Stimulated activated CD8-positive, alpha-beta memory T cell treated with anti-CD3 and anti-CD28 coated beads, Interleukin-7, amount 100 ng/mL, for 48 hours (primary cell): Measurements from ENCODE around the gene RNU5D-1.

Source experiments
- DNase-seq, 2 donors: peaks; one replicate each; pipeline ENCODE4 v3.0.0-alpha.2; 2020; ENCODE audit warnings: low read depth in 1 of 2; ENCODE audit errors: extremely low read depth in 1 of 2

Gene RNU5D-1

GRCh38 chr1:44733784-44734183, 2.8 kb upstream of the RNU5D-1 start:
- no peak for DNase-seq

DNA sequence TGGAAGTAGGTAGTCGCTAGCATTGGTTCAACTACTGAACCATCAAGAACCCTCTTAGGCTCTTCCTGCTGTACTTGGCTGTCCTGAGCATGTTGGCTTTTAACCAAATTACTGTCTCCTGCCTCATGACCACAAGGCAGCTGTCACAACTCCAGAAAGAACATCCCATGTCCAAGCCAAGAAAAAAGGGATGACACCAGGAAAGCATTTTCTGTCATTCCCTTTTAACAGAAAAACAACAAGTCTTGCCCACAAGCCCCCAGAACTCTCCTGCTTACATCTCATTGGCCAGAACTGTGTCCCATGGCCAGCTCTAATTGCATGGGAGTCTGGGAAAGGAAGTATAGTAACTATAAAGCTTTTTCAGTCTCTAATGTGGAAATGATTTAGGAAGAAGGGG, 2.4 kb upstream of the RNU5D-1 start:
- no peak for DNase-seq

GRCh38 chr1:44724955-44725698, 5.8 kb downstream of the RNU5D-1 start:
- no peak for DNase-seq

DNA sequence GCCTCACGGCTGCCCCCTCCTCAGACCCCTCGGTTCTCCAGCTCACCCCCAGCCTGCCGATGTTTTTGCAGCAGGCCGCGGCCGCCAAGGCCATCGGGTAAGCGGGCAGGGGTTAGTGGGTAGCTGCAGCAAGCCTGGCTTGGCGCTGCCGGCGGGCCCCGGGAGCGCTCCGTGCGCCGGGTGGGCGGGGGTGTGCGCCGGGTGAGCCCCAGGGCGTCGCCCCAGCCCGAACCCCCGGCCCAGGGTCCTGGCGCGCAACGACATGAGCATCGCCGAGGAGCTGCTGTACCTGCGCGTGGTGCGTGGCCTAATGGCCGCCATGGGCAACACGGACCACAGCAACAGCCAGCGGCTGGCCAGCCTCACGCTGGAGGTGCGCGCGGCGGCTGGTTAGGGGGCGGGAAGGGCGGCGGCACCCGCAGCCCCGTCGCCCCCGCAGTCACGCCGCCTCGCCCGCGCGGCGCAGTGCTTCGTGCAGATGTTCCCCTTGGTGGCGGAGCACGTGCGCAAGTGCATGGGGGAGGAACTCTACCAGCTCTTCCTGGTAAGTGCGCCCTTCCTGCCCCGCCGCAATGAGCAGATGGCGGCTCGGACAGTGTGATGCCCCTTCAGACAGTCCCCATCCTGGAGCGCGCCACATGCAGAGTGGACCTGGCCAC, 6.5 kb downstream of the RNU5D-1 start:
- no peak for DNase-seq

DNA sequence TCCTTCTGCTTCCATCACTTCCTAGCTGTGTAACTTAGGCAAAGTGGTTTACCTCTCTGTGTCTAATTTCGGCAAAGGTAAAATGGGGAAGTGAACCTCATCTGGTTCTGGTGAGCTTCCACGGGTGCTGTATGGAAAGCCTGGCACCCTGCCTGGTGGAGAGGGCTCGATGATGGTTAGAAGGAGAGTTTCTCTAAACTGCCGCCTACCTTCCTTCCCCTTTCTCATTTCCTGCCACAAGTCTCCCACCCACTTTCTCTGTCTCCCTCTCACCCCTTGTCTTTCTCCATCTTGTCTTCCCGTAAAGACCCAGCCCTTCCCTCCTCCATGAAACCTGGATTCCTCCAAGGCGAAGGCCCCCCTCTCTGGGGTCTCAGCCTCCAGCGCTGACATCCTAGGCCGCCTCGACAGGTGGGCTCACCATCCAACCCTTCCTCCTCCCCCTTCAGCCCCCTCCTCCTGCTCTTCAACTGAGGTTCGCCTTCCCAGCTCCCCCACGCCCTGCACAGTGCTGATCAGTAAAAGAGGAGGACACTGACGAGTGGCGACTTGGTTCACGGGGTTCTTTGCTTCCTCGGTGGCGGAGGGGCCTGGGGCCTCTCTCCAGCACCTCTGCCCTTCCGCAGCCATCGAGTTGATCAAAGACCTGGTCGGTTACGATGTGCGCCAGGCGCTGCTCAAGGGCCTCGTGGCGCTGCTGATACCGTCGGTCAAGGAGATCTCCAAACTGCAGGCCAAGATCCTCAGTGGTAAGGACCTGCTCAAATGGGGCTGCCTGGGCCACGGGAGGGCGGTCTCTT, 7.3 kb downstream of the RNU5D-1 start:
- DNase-seq, result no peak

DNA sequence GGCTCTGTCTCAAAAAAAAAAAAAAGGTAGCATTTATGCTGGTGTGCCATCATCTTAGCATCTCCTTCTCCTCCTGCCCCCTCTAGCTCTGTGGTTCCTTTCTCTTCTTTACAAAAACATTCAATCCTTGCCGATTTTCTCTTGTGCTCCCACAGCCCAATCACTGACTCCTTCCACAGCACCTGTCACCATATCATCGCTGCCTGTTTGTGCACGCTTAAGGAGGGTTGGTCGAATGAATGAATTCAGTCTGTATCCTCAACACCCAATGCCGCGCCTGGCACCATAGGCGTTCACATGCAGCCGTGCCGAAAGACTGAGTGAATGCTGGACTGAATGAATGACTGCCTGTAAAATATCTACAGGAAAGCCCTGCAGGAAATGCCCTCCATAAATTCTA, 7.9 kb downstream of the RNU5D-1 start:
- no peak for DNase-seq

GRCh38 chr1:44721485-44722361, 9.2 kb downstream of the RNU5D-1 start:
- DNase-seq, result peak in 1 of 2 donors; percentile 85

DNA sequence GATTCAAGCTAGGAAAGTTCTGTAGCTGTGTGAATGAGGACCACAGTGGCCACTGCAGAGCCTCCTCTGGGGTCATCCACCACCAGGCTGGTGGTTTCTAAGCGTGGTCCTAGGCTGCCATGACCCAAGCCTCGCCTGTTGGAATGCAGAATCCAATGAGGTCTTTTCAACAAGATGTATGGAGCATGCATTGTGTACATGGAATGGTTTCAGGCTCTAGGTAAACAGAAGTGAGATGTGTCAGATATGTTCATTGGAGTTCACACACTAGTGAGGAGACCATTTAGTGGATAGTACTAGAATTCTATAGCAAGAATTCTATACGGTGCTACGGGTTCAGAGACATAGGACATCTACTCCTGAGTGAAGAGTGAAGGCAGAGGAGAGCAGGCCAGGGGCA, 10.7 kb downstream of the RNU5D-1 start:
- DNase-seq, result no peak

GRCh38 chr1:44719318-44719717, 11.7 kb downstream of the RNU5D-1 start:
- DNase-seq, result no peak

DNA sequence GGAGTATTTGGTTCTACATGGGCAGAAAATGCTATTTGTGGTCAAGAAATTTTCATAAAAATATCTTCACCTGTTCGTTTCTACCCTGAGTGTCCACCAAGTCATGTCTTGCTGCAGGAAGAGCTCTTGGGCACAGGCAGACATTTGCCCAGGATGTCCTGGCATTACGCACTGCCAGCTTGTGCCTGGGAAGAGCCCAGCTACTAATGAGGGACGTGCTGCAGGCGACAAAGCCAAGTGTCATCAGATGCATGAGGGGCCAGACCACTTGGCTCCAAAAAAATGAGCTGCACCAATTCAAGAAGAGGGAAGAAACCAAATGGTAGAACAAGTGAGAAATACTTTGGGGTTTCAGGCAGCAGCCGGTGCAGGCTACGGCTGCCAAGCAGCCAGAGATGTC, 12.9 kb downstream of the RNU5D-1 start:
- no peak for DNase-seq

GRCh38 chr1:44717653-44718052, 13.3 kb downstream of the RNU5D-1 start:
- DNase-seq, result no peak

DNA sequence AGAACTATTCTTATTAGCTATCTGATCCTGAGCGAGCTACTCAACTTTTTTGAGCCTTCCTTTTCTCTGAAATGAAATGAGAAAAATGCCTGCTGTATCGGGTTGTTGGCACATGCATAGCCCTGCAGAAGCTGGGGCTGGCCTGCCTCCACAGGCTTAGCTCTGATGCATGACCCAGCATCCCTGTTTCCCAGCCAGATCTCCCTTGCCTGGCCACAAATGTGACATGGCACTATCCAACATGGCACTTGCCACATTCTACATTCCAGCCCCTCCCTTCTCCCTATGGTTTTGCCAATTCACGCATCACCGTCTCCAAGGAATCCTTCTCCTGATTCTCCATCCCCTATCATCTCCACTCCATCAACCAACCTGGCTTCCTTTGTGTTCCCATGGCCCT, 13.8 kb downstream of the RNU5D-1 start:
- DNase-seq, result no peak

DNA sequence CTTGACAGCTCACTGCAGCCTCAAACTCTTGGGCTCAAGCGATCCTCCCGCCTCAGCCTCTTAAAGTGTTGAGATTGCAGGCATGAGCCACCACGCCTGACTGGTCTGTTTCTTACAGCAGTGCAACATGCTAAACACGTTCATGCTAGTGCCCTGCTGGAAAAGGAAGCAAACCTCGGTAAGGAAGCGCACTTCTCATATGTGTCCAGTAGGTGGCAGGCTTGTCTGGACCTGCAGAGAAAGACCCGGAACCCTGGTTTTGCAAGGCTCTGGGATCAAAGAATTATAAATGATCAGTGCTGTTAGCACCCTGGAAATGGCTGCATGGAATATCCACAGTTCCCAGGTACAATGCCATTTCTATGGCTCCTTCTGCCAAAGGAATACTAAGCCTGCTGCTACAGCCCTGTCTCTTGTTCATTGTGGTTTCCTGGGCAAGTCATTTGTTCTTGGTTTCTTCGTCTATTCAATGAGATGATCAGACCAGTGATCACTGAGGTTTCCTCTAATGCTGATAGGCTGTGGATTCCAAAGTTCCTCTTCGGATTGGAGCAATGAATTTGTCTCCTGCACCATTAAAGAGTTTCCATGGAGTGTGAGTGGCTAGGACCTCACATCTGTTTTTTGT, 15.9 kb downstream of the RNU5D-1 start:
- DNase-seq, result no peak

GRCh38 chr1:44714532-44714931, 16.4 kb downstream of the RNU5D-1 start:
- DNase-seq, result no peak

GRCh38 chr1:44713321-44713781, 17.6 kb downstream of the RNU5D-1 start:
- no peak for DNase-seq

DNA sequence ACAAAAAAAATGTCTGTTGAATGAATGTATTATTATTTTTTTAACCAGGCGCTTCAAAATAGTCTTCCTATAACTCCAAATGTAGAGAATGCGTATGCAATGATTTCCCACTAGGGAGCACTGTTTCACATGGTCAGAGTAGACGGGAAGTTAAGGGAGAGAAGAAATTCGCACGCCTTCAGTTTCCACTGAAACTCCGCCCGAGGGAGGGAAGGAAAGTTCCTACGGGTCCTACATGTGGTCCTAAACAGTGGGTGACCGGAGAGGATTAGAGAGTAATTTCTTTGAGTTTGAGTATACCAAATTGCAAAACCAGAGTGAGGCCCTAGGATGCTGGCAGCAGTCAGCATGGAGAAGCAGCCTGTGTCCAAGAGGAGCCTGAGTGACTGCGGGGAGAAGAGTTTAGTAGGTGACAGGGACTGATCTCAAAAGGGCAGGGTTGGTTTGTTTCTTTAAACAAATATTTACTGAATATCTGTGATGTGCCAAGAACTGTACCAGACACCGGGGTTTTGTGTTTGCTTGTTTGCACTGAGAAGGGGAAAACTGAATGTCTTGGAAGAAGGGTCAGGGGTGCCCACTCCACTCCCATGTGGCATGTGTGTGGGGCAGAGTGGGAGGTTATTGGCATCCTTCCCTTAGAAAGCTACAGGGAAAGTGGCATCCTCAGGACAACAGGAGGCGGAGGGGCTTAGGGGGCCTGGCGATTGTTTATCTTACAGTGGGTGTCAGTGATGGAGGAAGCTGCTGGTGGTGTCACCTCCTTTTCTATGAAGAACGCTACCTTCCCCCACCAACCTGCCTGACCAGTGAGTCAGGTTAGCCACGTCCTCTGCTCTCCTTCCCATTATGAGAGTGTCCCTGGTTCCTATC, 22.8 kb downstream of the RNU5D-1 start:
- no peak for DNase-seq

DNA sequence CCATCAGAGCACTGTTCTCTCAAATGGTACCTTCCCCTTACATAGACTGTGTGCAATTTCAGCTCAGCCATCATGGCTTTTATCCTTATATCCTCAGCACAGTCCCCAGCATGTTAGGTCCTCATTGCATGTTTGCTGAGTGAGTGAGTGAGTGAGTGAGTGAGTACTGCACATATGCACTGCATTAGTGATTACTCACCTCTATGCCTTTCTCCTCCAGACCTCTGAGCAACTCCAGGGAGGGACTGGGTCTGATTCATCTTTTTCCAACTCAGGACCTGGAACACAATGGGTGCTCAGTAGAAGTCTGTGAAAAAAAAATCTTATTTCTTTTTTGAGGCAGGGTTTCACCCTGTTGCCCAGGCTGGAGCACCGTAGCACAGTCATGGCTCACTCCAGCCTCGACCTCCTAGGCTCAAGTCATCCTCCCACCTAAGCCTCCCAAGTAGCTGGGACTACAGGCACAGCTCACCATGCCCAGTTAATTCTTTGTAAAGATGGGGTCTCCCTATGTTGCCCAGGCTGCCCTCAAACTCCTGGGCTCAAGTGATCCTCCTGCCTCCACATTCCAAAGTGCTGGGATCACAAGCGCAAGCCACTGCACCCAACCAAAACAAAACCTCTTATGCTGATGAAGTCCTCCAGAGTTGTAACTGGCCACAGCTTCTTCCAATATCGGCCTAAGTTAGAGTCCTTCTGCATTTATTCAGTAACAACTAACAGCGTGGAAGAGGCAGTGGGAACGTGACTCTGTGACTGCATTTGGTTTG, 23.7 kb downstream of the RNU5D-1 start:
- no peak for DNase-seq

GRCh38 chr1:44705938-44706337, 25.0 kb downstream of the RNU5D-1 start:
- DNase-seq, result no peak

- no peak for DNase-seq
Measured at GRCh38 chr1:44705470-44705869, 25.5 kb downstream of the RNU5D-1 start.
